Stomach (tissue), 9 donors: ENCODE measurements around the gene RNF34. TPM values are rescaled to one million over a fixed set of nuclear protein-coding genes. Genes with fewer than 3 reads are reported as not detected.
"Not testable (repeated sequence)": the region's sequence is repeated elsewhere in the genome, so short reads cannot be mapped to it uniquely, and the experiment has no call there.

ENCODE experiments used
- DNase-seq, 2 donors: peaks; one replicate each; pipeline versions ENCODE4 v3.0.0 to v3.0.0-alpha.2; 2013 to 2019
- H3K27ac ChIP-seq, 5 donors: fragments of 200-600 bp in 4 of 5; sonication (generic) in 4 of 5; one replicate each; pipeline ENCODE4 v1.5.1; 2013 to 2019; ENCODE audit warnings: mild to moderate bottlenecking in 1 of 5, moderate library complexity in 1 of 5
- H3K27me3 ChIP-seq, 3 donors: fragments of 200-600 bp; sonication (generic); one replicate each; pipeline ENCODE4 v1.5.1; 2017 to 2019; ENCODE audit warnings: mixed run types in 1 of 3
- H3K36me3 ChIP-seq, 4 donors: fragments of 200-600 bp; sonication (generic); 1 replicate in 3 of 4; 2 replicates in 1 of 4; pipeline ENCODE4 v1.5.1; 2016 to 2019
- H3K4me1 ChIP-seq, 4 donors: fragments of 200-600 bp; sonication (generic); one replicate each; pipeline ENCODE4 v1.5.1; 2016 to 2019
- H3K4me3 ChIP-seq, 4 donors: fragments of 200-600 bp; sonication (generic) in 3 of 4; one replicate each; pipeline ENCODE4 v1.5.1; 2016 to 2019; ENCODE audit warnings: mild to moderate bottlenecking in 1 of 4
- H3K9me3 ChIP-seq, 4 donors: fragments of 200-600 bp; sonication (generic); one replicate each; pipeline ENCODE4 v1.5.1; 2016 to 2019
- CTCF ChIP-seq, 7 experiments: fragments of 450-650 bp in 4 of 7; fragments of 200-600 bp in 3 of 7; sonication (generic) in 3 of 7; IDR thresholded peaks; one replicate each; pipeline ENCODE4 v1.5.1; 2016 to 2019; ENCODE audit warnings: antibody characterized with exemption in 7 of 7, control low read depth in 2 of 7, mild to moderate bottlenecking in 1 of 7
- EP300 ChIP-seq: sonication (generic); formaldehyde crosslinking; IDR thresholded peaks from one replicate; pipeline ENCODE4 v1.6.1; 2017; ENCODE audit warnings: antibody characterized with exemption
- POLR2A ChIP-seq, 4 donors: fragments of 450-650 bp; IDR thresholded peaks; one replicate each; pipeline ENCODE4 v1.6.1; 2016; ENCODE audit warnings: antibody characterized with exemption in 4 of 4, control low read depth in 2 of 4, mild to moderate bottlenecking in 1 of 4, moderate library complexity in 1 of 4
- POLR2AphosphoS5 ChIP-seq, 3 donors: sonication (generic); formaldehyde crosslinking; IDR thresholded peaks; one replicate each; pipeline ENCODE4 v1.6.1; 2016; ENCODE audit warnings: antibody characterized with exemption in 3 of 3
- WGBS, 5 donors: extraction: QIAGEN DNeasy Blood & Tissue Kit in 3 of 5; methylation state at CpG; one replicate each; pipeline versions ENCODE4 v1.1.5 to v1.1.7; 2013 to 2018; 5-methylcytosine and 5-hydroxymethylcytosine counted together
- intact Hi-C: fragments of 100-400 bp; cut with DNase I; formaldehyde crosslinking; loops from one replicate; pipeline ENCODE4 v1.15.1; 2023; ENCODE audit warnings: low total_unique reads
- polyA plus RNA-seq, 3 donors: library from polyadenylated mRNA; stranded (reverse); fragments of 200-250 nt; gene quantifications; one replicate each; pipeline ENCODE4 v1.2.3, GENCODE V29; 2013
- total RNA-seq, 5 donors: library from RNA; depleted of rRNA; stranded (reverse); fragments of >200 nt; gene quantifications; one replicate each; pipeline versions ENCODE4 v1.1.0 to v1.2.3, GENCODE V29; 2014 to 2016
- donor health status: healthy with polysubstance abuse.
- donor health status: Bipolar disorder and iron deficiency.
- donor health status: healthy.

RNF34 gene
- total and polyA plus RNA-seq, 8 donors = 9.8 to 258 (median 34.7) TPM

GRCh38 chr12:121365416-121366062 lies 34.4 kb upstream of the RNF34 start:
- intact Hi-C loops = no loop called here

GRCh38 chr12:121366063-121366459 lies 33.9 kb upstream of the RNF34 start:
- intact Hi-C loops = no loop called here
- Histone ChIP-seq H3K4me1 (no peaks in the 10 kb centered on the region), H3K9me3 (no peaks in the 10 kb centered on the region), H3K36me3 (no peaks in the 10 kb centered on the region), H3K27me3 (no peaks in the 10 kb centered on the region), H3K4me3 (no peak overlapping the region), H3K27ac (no peak overlapping the region)
- DNase-seq = no peak
- WGBS, 5 donors = 49 to 67% (median 59%) methylated on average over 4 of the region's 4 CpGs
- no peak for TF ChIP-seq POLR2AphosphoS5 (IDR thresholded peaks at IDR 0.05)
- no peak for TF ChIP-seq POLR2A (IDR thresholded peaks at IDR 0.05)
- TF ChIP-seq EP300 = no peak
- no peak for TF ChIP-seq CTCF (IDR thresholded peaks at IDR 0.05)

More at GRCh38 chr12:121365416-121366062, 34.4 kb upstream of the RNF34 start:
- Histone ChIP-seq H3K36me3 (no peaks in the 10 kb centered on the region), H3K9me3 (no peaks in the 10 kb centered on the region), H3K4me3 (no peak overlapping the region), H3K27ac (no peak overlapping the region), H3K4me1 (no peaks in the 10 kb centered on the region), H3K27me3 (no peaks in the 10 kb centered on the region)
- WGBS, 5 donors = 69 to 73% (median 71%) methylated on average over 5 of the region's 5 CpGs
- no peak for TF ChIP-seq EP300
- no peak for DNase-seq

GRCh38 chr12:121371404-121371803 lies 28.5 kb upstream of the RNF34 start:
- H3K36me3 ChIP-seq = no peaks in the 10 kb centered on the region
- 72 to 88% (median 83%) methylated on average over 6 of the region's 6 CpGs for WGBS, 5 donors
- TF ChIP-seq EP300 (no peak), POLR2AphosphoS5 (IDR thresholded peaks at IDR 0.05) (no peak), POLR2A (IDR thresholded peaks at IDR 0.05) (no peak)
- no peaks in the 10 kb centered on the region for H3K27me3 ChIP-seq
- no peaks in the 10 kb centered on the region for H3K4me1 ChIP-seq
- DNase-seq = no peak
- no peak overlapping the region for H3K27ac ChIP-seq
- intact Hi-C loops = no loop called here
- no peak overlapping the region for H3K4me3 ChIP-seq
- no peaks in the 10 kb centered on the region for H3K9me3 ChIP-seq

DNA sequence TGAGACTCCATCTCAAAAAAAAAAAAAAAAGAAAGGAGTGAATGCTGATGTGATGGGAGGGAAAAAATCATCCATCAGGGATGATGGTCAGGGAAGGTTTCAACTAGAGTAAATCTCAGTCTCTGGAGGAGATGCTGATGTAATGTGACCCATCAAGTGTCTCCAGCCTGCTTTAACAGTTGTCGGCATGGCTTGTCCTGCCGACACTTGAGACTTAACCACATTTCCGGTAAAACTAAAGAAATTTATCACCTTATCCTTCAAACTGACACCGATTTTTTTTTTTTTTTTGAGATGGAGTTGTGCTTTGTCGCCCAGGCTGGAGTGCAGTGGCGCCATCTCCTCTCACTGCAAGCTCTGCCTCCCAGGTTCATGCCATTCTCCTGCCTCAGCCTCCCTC lies 26.2 kb upstream of the RNF34 start:
- DNase-seq = no peak

DNA sequence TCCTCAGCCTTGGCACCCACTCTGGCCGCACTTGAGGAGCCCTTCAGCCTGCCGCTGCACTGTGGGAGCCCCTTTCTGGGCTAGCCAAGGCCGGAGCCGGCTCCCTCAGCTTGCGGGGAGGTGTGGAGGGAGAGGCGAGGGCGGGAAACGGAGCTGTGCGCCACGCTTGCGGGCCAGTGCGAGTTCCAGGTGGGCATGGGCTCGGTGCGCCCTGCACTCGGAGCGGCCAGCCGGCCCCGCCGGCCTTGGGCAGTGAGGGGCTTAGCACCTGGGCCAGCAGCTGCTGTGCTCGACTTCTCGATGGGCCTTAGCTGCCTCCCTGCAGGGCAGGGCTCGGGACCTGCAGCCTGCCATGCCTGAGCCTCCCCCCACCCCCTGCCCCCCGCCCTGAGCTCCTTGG lies 25.6 kb upstream of the RNF34 start:
- DNase-seq, H3K9me3 ChIP-seq, H3K36me3 ChIP-seq, H3K27me3 ChIP-seq, intact Hi-C loops, H3K4me3 ChIP-seq, H3K27ac ChIP-seq: not testable (repeated sequence)
- WGBS, 5 donors = 96 to 100% (median 96%) methylated on average over 5 to 23 of the region's 23 CpGs
- peaks cover 0 to 10% (median 3%) of the 10 kb centered on the region in 4 donors for H3K4me1 ChIP-seq

More for the DNA sequence above, 26.2 kb upstream of the RNF34 start:
- intact Hi-C loops = no loop called here
- WGBS, 5 donors = 75 to 94% (median 92%) methylated on average over 6 of the region's 6 CpGs
- peaks cover 0 to 10% (median 3%) of the 10 kb centered on the region in 4 donors for H3K4me1 ChIP-seq
- H3K36me3 ChIP-seq = no peaks in the 10 kb centered on the region
- no peak overlapping the region for H3K27ac ChIP-seq
- no peaks in the 10 kb centered on the region for H3K27me3 ChIP-seq
- TF ChIP-seq POLR2A (IDR thresholded peaks at IDR 0.05) (no peak), EP300 (no peak), POLR2AphosphoS5 (IDR thresholded peaks at IDR 0.05) (no peak), CTCF (IDR thresholded peaks at IDR 0.05) (no peak)
- no peak overlapping the region for H3K4me3 ChIP-seq
- H3K9me3 ChIP-seq = no peaks in the 10 kb centered on the region

DNA sequence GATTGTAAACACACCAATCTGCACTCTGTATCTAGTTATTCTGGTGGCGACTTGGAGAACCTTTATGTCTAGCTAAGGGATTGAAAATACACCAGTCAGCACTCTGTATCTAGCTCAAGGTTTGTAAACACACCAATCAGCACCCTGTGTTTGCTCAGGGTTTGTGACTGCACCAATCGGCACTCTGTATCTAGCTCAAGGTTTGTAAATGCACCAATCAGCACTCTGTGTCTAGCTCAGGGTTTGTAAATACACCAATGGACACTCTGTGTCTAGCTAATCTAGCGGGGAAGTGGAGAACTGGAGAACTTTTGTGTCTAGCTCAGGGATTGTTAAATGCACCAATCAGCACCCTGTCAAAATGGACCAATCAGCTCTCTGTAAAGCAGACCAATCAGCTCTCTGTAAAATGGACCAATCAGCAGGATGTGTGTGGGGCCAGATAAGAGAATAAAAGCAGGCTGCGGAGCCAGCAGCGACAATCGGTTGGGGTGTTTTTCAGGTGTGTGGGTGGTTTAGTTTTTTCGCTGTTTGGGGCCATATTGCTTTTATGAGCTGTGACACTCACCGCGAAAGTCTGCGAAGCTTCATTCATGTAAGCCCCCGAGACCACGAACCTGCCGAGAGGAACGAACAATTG lies 24.9 kb upstream of the RNF34 start:
- H3K27ac ChIP-seq, intact Hi-C loops, H3K9me3 ChIP-seq, H3K27me3 ChIP-seq, H3K36me3 ChIP-seq, DNase-seq, H3K4me3 ChIP-seq: not testable (repeated sequence)
- H3K4me1 ChIP-seq = peaks cover 0 to 10% (median 3%) of the 10 kb centered on the region in 4 donors
- WGBS, 5 donors = 86 to 96% (median 90%) methylated on average over 13 to 14 of the region's 14 CpGs
